ELF-1 (cell line): Measurements from ENCODE around the gene PEAK3.

Source experiments
- DNase-seq: peaks from one replicate; pipeline ENCODE4 v3.0.0-alpha.2; 2016; ENCODE audit warnings: low read depth, low spot score

The PEAK3 gene

DNA sequence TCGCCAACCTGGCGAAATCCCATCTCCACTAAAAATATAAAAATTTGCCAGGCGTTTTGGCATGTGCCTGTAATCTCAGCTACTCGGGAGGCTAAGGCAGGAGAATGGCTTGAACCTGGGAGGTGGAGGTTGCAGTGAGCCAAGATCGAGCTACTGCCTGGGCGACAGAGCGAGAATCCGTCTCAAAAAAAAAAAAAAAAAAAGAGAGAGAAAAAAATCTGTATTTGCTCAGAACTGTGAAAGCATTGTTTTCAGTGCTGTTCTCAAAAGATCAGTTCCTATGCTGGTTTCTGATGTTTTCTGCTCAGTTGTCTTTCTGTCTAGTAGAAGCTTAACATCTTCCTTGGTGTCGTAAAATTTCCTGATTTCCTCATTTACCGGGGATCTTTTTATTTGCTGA is 42.8 kb downstream of the PEAK3 start:
- no peak for DNase-seq

- no peak for DNase-seq
Measured at GRCh38 chr19:2237869-2238153, 44.2 kb downstream of the PEAK3 start.

- peak; percentile 42 for DNase-seq
Measured at GRCh38 chr19:2237051-2237868, 44.7 kb downstream of the PEAK3 start.

DNA sequence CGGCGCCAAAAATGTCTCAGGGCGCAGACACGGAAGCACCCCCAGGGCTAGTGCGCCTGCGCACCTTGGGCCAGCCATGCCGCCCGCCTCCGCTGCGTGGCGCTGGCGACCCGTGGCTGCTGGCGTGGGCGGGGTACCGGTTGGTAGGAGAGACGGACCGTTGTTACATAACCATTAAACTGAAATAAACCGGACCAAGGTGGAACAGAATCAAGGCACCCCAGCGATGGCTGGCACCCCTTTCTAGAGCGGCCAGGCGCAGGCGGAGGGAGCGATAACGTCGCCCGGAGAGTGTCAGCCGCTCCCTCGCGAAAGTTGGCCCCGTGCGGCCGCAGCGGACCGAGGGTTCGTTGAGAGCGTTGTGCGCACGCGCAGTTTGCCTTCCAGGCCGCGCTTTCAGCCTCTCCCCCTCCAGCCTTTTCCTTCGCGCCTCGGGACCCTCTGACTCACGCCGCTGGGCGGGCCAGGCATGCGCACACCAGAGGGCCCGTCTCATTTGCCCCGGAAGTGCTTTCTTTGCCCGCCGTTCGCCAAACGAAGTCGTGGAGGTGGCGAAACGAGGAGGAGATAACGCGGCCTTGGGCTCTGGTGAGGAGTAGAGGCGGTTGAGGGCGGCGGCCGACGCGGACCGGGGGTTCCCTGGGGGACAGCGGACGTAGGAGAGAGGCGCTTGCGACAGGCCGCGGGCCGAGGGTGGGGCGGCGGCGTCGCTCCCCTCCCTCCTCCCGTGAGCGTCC is 45.5 kb downstream of the PEAK3 start, which contains the start of the genes PLEKHJ1 and SF3A2:
TSS of gene PLEKHJ1 (minus strand) at position 16 of the 737 bp plus-strand sequence. CDS start 81 bp downstream, outside the sequence.
TSS of gene SF3A2 (plus strand) at position 511 of the 737 bp plus-strand sequence. CDS start 6,595 bp downstream, outside the sequence.
- DNase-seq: peak; percentile 99

DNA sequence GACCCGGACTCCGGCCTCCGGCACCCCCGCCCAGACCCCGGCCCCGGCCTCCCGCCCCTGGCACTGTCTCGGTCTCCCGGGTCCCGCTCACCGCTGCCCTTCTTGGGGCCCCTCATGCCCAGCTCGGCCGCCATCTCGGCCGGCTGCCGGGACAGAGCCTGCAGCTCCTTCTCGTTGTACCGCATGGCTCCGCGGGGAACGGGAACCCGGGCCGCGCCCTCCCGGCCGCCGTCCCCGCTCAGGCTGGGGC is 46.0 kb downstream of the PEAK3 start:
- no peak for DNase-seq

DNA sequence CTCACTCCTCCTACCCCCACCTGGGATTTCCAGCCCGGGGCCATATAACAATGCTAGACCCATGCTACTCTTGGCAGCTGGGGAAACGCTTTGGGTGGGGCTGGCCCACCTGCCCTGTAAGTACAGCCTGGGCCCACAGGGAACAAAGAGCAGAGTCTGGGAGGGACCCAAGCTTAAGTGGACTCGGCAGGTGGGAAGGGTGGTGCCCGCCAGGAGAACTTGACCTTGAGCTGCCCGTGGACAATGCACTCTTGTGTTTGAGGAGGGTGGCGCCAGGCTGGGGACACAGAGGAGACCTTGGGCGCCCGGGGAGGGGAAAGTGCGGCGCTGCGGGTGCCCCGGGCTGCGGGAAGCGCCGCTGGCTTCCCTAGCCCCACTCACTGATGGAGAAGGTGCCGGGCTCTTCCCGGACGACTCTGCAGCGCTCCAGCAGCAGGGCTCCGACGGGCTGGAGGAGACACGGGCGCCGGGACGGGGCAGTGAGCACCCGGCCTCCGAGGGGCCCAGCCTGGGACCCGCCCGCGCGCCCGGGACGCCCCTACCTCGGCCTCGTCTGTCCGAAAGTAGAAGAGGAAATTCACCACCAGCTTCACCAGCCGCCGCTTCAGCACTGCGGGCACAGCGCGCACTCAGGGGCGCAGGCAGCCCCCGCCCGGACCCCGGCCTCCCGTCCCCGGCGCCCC is 46.5 kb downstream of the PEAK3 start:
- peak; percentile 44 for DNase-seq

DNA sequence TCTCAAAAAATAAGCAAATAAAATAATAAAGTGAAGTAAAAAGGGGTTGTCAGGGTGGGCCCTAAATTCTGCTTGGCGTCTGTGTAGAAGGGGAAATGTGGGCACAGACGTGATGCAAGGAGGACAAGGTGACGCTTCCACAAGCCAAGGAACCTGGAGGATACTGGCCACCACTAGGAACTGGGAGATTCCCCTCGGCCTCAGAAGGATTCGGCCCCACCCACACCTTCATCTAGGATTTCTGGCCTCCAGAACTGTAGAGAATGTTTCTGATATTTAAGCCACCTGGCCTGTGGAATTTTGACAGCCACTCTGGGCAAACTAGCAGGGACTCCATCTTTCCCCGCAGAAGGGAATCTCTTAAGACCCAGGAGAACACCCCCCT is 47.0 kb downstream of the PEAK3 start:
- no peak for DNase-seq

DNA sequence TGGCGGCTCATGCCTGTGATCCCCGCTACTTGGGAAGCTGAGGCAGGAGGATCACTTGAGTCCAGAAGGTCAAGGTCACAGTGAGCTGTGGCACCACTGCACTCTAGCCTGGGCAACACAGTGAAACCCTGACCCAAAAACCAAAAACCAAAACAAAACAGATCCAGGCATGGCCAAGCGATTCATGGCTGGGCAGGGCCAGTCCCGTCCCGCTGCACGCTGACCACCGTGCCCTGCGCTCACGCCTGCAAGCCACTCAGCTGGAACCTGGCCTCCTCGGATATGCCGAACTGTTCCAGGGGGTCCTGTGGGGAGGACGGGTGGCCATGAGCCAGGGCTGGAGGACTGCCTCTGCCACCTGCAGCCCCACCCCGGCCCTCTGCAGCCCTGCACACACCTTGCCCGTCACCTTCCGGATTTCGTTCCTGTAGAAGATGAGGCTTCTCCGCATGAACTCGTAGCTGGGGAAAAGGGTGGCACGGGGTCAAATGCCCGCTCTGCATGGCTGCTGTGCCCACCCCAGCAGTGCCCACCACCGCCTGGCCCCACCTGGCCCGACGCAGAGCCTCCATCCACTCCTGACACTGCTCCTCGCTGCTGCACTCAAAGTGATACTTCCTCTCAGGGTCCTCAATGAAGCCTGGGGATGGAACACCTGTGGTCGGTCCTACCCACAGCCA is 48.2 kb downstream of the PEAK3 start:
- no peak for DNase-seq

GRCh38 chr19:2232286-2233151 is 49.5 kb downstream of the PEAK3 start:
- no peak for DNase-seq

GRCh38 chr19:2231621-2232221 is 50.3 kb downstream of the PEAK3 start:
- no peak for DNase-seq

GRCh38 chr19:2230807-2231533 is 51.0 kb downstream of the PEAK3 start:
- no peak for DNase-seq

- DNase-seq: no peak
Measured at GRCh38 chr19:2230033-2230531, 51.9 kb downstream of the PEAK3 start.

GRCh38 chr19:2229103-2230032 is 52.6 kb downstream of the PEAK3 start:
- DNase-seq: no peak

GRCh38 chr19:2228157-2229030 is 53.6 kb downstream of the PEAK3 start:
- no peak for DNase-seq

DNA sequence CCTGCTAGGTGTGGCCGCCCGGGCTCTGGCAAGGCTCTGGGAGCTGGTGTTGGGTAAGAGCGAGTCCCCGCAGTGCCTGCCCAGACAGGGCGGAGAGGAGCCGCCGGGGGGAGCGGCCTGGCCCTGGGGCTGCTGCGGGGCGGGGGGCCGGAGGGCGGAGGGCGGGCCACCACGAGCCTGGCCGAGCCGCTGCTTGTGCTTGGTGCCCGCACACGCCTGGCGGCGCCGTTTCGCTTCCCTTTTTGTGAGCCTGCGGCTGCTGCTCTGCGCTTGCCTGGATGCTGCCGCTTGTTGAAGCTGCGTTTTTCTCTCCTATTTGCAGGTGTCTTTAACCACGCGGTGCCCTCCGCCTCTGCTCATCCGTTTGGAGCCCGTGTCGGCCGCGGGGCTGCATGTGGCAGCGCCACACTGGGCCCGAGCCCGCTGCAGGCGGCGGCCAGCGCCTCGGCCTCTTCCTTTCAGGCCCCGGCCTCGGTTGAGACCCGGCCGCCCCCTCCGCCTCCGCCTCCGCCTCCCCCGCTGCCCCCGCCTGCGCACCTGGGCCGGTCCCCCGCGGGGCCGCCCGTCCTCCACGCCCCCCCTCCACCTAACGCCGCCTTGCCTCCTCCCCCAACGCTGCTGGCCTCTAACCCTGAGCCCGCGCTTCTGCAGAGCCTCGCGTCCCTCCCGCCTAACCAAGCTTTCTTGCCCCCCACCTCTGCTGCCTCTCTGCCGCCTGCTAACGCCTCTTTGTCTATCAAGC is 54.4 kb downstream of the PEAK3 start:
- peak; percentile 80 for DNase-seq

DNA sequence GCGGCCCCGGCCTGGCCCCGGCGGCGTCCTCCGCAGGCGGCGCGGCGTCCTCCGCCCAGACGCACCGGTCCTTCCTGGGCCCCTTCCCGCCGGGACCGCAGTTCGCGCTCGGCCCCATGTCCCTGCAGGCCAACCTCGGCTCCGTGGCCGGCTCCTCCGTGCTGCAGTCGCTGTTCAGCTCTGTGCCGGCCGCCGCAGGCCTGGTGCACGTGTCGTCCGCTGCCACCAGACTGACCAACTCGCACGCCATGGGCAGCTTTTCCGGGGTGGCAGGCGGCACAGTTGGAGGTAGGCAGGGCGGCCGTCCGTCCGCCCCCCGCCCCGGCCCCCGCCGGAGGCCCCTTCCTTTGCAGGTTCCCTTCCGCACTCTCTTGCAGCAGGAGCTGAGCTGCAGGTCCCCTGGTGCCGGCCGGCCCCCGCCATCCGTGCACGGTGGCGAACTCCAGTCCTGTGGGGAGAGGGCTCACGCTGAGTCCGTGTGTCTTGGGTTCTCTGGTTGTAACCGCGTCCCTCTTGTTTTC is 55.1 kb downstream of the PEAK3 start:
- DNase-seq: peak; percentile 53
